GM19467 (cell line): ENCODE results near the gene NOL9.
"Not testable (repeated sequence)": the region's sequence is repeated elsewhere in the genome, so short reads cannot be mapped to it uniquely, and the experiment has no call there.

Experiments used
- ATAC-seq: cut with Tn5 transposase; IDR thresholded peaks from one replicate; pipeline ENCODE4 v1.9.1; 2021; ENCODE audit warnings: mild to moderate bottlenecking, moderate library complexity; ENCODE audit not compliant: unreplicated experiment

The NOL9 gene

GRCh38 chr1:6574025-6574620 is 19.8 kb upstream of the NOL9 start:
- ATAC-seq: no peak

- no peak for ATAC-seq
Measured at GRCh38 chr1:6572653-6573383, 18.5 kb upstream of the NOL9 start.

DNA sequence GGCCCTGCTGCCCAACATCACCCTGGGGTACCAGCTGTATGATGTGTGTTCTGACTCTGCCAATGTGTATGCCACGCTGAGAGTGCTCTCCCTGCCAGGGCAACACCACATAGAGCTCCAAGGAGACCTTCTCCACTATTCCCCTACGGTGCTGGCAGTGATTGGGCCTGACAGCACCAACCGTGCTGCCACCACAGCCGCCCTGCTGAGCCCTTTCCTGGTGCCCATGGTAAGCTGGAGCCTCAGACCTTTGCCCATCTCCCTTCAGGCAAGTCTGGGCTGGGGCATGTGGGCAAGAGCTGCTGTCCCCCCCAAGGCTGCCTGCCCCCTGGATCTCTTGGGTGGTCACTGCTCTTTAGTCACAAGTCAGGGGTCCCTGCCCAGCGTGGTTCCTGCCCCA is 16.7 kb upstream of the NOL9 start:
- ATAC-seq: no peak

GRCh38 chr1:6570100-6570499 is 15.8 kb upstream of the NOL9 start:
- ATAC-seq: no peak

- no peak for ATAC-seq
Measured at GRCh38 chr1:6569033-6569432, 14.7 kb upstream of the NOL9 start.

DNA sequence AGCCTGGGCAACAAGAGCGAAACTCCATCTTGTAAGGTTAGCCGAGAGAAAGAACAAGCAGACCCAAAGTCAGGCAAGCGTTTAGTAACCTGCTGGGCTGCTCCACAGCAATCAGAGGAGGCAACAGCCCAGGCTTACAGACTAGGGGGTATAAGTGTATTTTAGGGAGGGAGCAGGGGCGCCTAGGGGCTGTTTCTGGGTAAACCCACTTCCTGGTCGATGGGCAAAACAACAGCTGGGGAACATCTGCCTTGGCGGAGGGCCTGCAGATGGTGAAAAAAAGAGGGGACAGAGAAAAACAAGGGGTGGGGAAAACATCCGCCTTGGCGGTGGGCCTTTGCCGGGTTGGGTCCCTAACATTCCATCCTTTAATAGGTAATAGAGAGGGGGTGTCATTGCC is 6.0 kb upstream of the NOL9 start:
- no peak for ATAC-seq

DNA sequence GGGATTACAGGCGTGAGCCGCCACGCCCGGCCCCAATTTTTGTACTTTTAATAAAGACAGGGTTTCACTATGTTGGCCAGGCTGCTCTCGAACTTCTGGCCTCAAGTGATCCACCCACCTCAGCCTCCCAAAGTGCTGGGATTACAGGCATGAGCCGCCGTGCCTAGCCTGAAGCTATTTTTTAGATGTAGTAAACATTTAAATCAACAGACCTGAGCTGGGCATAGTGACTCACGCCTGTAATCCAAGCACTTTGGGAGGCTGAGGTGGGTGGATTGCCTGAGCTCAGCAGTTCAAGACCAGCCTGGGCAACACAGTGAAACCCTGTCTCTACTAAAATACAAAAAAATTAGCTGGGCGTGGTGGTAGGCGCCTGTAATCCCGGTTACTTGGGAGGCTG is 4.8 kb upstream of the NOL9 start:
- not testable (repeated sequence) for ATAC-seq

GRCh38 chr1:6557597-6557996 is 3.3 kb upstream of the NOL9 start:
- ATAC-seq: no peak

DNA sequence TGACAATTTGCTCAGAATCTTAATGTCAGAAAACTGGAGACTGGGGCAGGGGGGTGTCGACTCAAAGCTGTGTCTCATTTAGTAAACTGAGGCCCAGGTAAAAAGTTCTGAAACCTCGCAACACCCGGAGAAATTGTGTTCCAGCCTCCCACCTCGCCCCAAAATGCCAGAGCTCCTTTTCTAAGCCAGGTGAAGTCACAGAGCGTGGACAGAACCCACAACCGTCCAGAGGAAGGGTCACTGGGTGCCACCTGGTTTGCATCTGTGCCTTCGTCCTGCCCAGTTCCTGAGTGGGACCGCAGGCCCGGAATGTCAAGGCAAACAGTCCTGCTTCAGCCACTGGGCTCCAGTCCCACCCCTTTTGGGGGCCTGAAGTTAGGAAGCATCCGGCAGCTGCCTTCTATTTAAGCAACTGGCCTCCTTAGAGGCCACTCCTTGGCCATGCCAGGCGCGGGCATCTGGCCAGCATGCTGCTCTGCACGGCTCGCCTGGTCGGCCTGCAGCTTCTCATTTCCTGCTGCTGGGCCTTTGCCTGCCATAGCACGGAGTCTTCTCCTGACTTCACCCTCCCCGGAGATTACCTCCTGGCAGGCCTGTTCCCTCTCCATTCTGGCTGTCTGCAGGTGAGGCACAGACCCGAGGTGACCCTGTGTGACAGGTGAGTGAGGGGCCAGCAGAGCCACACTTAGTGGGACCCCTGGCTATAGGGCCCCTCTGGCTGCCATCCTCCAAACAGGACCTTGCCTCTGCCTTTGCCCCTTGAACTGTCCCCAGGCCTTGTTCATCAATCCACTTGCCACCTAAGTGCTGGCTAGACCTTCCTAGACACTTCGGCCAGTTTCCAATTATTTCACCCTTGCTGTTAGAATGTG is 830 bp upstream of the NOL9 start, which contains the start of gene TAS1R1:
Gene TAS1R1 (plus strand): TSS at position 401 of the 872 bp plus-strand sequence. CDS start 67 bp downstream, at position 468.
- no peak for ATAC-seq

DNA sequence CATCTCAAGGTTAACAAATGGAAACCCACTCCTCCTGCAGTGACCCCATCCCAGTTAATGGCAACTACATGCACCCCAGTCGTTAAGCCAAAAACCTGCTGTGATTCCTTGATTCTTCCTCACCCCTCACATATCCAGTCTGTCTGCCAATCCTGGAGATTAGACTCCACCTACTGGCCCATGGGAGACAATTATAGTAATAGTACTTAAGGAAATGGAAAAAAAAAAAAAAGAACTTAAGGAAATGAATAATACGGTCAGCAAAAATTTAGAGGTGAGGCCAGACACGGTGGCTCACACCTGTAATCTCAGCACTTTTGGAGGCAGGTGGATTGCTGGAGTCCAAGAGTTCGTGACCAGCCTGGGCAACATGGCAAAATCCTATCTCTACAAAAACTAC is 7.0 kb downstream of the NOL9 start:
- ATAC-seq: no peak

- ATAC-seq: no peak
Measured at GRCh38 chr1:6546326-6546725, 8.0 kb downstream of the NOL9 start.

- ATAC-seq: no peak
Measured at GRCh38 chr1:6545276-6546112, 8.8 kb downstream of the NOL9 start.

GRCh38 chr1:6544831-6545230 is 9.5 kb downstream of the NOL9 start:
- no peak for ATAC-seq

DNA sequence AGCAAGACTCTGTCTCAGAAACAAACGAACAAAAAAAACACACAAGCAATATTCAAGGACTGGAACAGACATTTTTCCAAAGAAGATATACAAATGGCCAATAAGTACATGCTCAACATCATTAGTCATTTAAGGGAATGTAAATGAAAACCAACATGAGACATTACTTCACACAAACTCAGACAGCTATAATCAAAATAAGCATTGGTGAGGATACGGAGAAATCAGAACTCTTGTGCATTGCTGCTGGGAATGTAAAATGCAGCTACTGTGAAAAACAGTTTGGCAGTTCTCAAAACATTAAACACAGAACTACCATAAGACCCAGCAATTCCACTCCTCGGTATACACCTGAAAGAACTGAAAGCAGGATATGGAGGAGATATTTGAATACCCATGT is 15.4 kb downstream of the NOL9 start:
- ATAC-seq: no peak

GRCh38 chr1:6536291-6536690 is 18.0 kb downstream of the NOL9 start:
- no peak for ATAC-seq

- no peak for ATAC-seq
Measured at GRCh38 chr1:6535214-6535613, 19.1 kb downstream of the NOL9 start.

DNA sequence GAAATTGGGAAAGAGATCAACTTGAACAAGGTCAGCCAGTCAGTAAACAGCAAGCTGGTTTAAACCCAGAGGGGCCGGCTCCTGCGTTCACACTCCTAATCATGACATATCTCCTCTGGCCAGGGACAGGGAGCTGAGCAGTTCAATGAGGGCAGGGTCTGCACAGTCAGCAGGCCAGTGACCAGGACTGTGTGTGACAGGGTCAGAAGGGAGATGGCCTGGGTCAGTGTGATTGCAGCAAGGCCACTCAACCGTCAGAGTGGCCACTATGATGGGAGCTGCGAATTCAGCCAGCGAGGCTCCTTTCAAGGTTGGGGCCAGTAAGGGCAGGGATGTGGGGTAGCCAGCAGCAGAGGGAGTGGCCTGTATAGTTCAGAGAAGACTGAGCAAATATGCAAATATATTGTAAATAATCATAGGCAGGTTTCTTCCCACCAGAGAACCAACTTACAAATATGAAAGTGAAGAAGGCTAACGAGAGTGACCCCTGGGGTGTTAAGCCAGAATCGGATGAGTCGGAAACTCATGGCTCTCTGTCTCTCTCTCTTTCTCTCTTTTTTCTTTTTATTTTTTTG is 20.0 kb downstream of the NOL9 start:
- ATAC-seq: no peak

- ATAC-seq: no peak
Measured at GRCh38 chr1:6531996-6532395, 22.3 kb downstream of the NOL9 start.

DNA sequence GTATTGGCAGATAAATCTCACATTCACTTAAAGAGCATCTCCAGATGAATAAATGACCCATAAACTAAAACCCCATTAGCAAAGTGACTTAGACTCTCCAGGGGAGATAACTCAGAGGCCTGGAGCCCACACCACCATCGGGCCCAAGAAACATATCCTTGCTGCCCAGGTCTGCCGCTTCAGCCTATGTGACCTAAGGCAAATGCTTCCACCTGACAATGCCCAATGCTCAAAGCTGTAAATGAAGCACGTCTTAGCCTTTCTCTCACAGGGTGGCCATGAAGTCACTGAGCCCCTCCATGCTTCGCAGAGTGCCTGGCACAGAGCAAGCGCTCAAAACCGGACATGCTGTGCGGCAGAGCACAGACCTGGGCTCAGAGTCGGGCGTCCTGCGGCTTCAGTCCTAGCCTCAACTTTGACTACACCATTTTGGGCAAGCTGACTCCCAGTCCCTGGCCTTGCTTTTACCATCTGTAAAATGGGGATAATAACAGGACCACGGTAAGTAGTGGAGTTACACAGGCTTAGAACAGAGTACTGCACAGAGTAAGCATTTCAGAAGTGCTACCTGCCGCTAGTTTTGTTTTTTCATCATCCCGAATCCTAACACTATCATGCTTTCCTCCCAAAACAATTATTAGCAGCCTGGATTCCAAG is 23.7 kb downstream of the NOL9 start:
- ATAC-seq: no peak

- no peak for ATAC-seq
Measured at GRCh38 chr1:6528492-6528891, 25.8 kb downstream of the NOL9 start.
